Activated CD8-positive, alpha-beta memory T cell treated with anti-CD3 and anti-CD28 coated beads for 24 hours (primary cell): Measurements from ENCODE around the gene NLK.
"Not testable (repeated sequence)": the region's sequence is repeated elsewhere in the genome, so short reads cannot be mapped to it uniquely, and the experiment has no call there.

ENCODE experiments used
- DNase-seq: peaks from one replicate; pipeline ENCODE4 v3.0.0-alpha.2; 2020

Gene NLK

GRCh38 chr17:28161311-28161710 lies 118.8 kb downstream of the NLK start:
- no peak for DNase-seq

GRCh38 chr17:28166478-28166877 lies 124.0 kb downstream of the NLK start:
- DNase-seq: no peak

GRCh38 chr17:28169621-28170349 lies 127.3 kb downstream of the NLK start:
- no peak for DNase-seq

GRCh38 chr17:28170771-28171170 lies 128.3 kb downstream of the NLK start:
- no peak for DNase-seq

GRCh38 chr17:28173031-28173561 lies 130.6 kb downstream of the NLK start:
- no peak for DNase-seq

- DNase-seq: no peak
Measured at GRCh38 chr17:28173801-28174200, 131.3 kb downstream of the NLK start.

GRCh38 chr17:28174352-28175046 lies 132.0 kb downstream of the NLK start:
- DNase-seq: no peak

- no peak for DNase-seq
Measured at GRCh38 chr17:28177351-28177750, 134.9 kb downstream of the NLK start.

GRCh38 chr17:28178800-28179199 lies 136.3 kb downstream of the NLK start:
- no peak for DNase-seq

- no peak for DNase-seq
Measured at GRCh38 chr17:28180449-28180848, 138.0 kb downstream of the NLK start.

GRCh38 chr17:28181568-28181967 lies 139.1 kb downstream of the NLK start:
- no peak for DNase-seq

GRCh38 chr17:28182559-28182958 lies 140.1 kb downstream of the NLK start:
- no peak for DNase-seq

GRCh38 chr17:28185658-28186057 lies 143.2 kb downstream of the NLK start:
- DNase-seq: no peak

GRCh38 chr17:28186472-28186871 lies 144.0 kb downstream of the NLK start:
- not testable (repeated sequence) for DNase-seq

GRCh38 chr17:28187931-28188330 lies 145.5 kb downstream of the NLK start:
- DNase-seq: no peak

- no peak for DNase-seq
Measured at GRCh38 chr17:28188841-28189263, 146.4 kb downstream of the NLK start.

- no peak for DNase-seq
Measured at GRCh38 chr17:28189667-28190066, 147.2 kb downstream of the NLK start.

GRCh38 chr17:28191018-28191417 lies 148.5 kb downstream of the NLK start:
- no peak for DNase-seq

- no peak for DNase-seq
Measured at GRCh38 chr17:28193241-28193640, 150.8 kb downstream of the NLK start.

GRCh38 chr17:28194382-28194781 lies 151.9 kb downstream of the NLK start:
- no peak for DNase-seq

GRCh38 chr17:28196636-28197035 lies 154.2 kb downstream of the NLK start:
- no peak for DNase-seq

GRCh38 chr17:28199115-28199514 lies 156.6 kb downstream of the NLK start:
- DNase-seq: no peak

GRCh38 chr17:28199728-28200127 lies 157.3 kb downstream of the NLK start:
- DNase-seq: no peak

- no peak for DNase-seq
Measured at GRCh38 chr17:28201315-28201714, 158.8 kb downstream of the NLK start.
